A549 (cell line): ENCODE measurements around the gene POLR1C.

Experiments used
- CHD2 ChIP-seq: fragments of 150-350 bp; IDR thresholded peaks from 2 replicates; pipeline ENCODE4 v1.6.1; 2014; ENCODE audit warnings: low read length; ENCODE audit not compliant: partially characterized antibody
- POLR2A ChIP-seq: IDR thresholded peaks from 2 replicates; pipeline ENCODE4 v1.6.1; 2012; ENCODE audit warnings: mild to moderate bottlenecking, low read length
- TF ChIP-seq, protein P1 (sequence below): IDR thresholded peaks from 2 replicates; pipeline ENCODE4 v1.6.1; 2012; ENCODE audit warnings: low read depth, borderline replicate concordance

DNA sequence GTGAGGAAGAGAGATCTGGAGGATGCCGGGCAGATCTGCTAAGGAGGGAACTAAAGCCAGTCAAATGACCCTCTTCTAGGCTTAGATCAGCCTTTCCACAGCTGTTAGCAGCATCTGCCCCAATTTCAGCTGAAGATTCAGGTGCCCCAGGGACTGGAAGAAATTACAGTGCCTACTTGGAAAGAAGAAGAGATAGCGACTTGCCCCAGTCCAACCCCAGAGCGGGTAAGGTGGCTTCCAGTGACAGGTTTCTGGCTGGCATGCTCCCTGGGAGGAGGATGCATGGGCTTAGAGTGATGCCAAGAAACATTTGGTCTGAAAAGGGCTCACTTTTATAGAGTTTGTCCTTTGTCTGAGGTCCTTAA, 38.9 kb upstream of the POLR1C start:
- no peak for TF ChIP-seq POLR2A
- TF ChIP-seq, protein P1, sequence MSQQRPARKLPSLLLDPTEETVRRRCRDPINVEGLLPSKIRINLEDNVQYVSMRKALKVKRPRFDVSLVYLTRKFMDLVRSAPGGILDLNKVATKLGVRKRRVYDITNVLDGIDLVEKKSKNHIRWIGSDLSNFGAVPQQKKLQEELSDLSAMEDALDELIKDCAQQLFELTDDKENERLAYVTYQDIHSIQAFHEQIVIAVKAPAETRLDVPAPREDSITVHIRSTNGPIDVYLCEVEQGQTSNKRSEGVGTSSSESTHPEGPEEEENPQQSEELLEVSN: no peak
- no peak for TF ChIP-seq CHD2
